Hematopoietic multipotent progenitor cell treated with erythropoietin and hydrocortisone succinate and interleukin-3 and kit ligand, for 17 days (in vitro differentiated cells): ENCODE data around the gene CHRNA4.

Source experiments
- DNase-seq: peaks from one replicate; pipeline ENCODE4 v3.0.0-alpha.2; 2015; ENCODE audit warnings: low spot score

CHRNA4 gene

DNA sequence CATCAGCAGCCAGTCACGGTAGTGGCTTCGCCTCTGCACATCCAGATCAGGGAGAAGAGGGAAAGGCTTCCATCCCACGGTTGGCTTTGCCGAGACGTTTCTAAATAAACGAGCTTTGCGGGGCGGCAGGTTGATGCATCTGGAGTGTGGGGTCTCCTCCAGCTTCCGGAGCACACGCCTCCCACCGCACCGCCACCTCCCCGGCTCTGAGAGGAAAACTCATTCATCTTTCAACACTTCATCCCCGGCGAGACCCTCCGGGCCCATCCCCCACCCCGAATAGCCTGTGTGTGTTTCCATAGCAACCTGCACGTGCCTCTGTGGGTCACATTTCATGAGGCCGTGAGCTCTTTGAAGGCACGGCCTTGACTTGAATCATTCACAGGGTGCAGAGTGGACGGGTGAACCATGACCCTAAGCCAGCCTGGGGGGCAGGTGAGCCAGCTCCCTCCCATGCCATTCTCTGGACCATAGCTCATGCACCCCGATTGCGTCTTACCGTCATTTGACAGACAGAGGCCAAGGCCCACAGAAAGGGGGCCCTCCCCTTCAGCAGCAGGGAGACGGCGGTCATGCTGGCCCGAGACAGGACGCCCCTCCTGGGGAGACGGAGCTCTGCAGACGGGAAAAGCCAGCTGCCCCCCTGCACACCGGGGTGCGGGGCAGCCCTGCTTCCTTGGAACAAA, 16.2 kb upstream of the CHRNA4 start:
- DNase-seq = no peak

DNA sequence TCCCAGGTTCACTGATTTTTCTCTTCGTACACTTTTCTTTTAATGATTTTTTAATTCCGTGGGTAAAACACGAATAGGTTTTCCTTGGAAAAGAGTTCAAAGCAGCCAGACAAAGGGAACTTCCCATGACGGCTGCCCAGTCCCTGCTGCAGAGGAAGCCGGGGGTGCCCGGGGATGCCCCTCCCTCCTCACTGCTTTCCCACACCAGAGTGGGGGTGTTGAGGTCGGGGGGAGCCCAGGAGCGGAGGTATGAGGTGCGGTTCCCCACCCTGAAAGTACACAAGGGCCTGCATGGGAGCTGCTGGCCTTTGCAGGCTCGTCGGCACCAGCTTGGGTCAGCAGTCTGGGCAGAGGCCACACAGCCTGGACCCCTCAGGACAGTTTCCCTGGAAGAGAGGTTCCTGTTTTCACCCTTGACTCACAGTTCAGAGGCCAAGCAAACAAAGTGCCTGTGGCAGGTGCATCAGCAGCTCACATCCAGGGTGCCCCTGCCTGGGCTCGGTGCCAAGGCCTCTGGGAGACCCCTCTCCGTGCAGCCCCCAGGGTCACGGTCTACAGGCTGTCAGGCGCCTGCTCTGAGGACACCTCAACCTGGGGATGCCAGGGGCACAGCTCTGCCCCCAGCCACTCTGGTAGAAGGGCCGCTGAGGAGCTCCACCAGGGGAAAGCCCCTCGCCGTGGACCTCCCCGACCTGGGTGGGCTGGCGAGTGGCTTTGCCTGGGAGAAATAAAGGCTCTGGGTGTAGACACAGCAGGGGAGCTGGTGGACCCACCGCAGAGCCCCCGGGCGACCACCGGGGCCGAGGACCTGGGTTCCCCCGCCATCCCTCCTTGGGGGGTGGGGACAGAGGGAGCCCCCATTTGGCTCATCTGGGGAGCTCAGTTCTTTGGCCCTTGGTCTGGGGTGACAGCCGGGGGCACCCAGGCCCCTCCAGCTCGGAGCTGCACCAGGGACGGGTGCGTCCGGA, 15.4 kb upstream of the CHRNA4 start:
- DNase-seq = no peak

DNA sequence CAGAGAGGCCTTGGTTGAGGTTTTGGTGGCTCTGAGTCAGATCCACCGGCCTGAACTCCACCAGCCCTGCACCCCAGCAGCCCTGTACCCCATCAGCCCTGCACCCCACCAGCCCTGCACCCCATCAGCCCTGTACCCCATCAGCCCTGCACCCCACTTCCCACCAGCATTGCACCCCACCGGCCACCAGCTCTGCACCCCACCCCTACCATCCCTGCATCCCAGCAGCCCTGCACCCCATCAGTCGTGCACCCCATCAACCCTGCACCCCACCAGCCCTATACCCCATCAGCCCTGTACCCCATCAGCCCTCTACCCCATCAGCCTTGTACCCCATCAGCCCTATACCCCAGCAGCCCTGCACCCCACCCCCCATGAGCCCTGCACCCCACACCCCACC, 14.3 kb upstream of the CHRNA4 start:
- no peak for DNase-seq

DNA sequence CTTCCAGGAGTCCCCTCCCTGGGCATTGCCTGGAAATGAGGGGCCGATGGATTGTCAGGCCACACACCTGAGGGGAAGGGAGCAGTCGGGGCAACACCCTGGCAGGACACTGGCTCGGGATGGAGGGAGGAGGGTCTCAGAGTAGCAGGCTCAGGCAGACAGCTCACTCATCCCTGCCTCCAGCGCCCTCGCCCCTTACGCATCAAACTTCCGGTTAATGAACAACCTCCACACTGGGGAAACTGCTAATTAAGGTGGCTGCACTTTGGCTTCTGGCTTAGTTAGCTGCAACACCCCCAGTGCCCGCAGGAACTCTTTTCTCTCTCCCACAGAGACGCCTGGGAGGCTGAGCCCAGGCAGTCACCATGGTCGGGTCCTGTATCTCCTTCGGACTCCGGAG, 13.4 kb upstream of the CHRNA4 start:
- no peak for DNase-seq

DNA sequence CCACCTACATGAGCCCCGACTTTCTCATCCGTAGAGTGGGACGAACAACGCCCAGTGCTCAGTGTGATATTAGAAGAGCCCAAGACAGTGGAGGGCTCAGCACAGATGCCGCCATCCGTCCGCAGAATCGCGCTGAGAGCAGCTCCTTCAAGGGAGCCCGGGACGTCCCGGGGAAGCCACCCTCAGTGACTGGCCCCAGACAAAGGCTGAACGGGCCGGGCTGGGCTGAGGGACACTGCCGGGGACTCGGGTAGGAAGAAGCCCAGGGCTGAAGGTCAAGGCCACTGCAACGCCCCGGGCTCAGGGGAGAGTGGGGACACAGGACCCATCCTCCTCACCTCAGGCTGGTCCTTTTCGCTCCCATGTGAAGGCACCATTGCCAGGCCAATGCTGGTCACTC, 12.8 kb upstream of the CHRNA4 start:
- no peak for DNase-seq

DNA sequence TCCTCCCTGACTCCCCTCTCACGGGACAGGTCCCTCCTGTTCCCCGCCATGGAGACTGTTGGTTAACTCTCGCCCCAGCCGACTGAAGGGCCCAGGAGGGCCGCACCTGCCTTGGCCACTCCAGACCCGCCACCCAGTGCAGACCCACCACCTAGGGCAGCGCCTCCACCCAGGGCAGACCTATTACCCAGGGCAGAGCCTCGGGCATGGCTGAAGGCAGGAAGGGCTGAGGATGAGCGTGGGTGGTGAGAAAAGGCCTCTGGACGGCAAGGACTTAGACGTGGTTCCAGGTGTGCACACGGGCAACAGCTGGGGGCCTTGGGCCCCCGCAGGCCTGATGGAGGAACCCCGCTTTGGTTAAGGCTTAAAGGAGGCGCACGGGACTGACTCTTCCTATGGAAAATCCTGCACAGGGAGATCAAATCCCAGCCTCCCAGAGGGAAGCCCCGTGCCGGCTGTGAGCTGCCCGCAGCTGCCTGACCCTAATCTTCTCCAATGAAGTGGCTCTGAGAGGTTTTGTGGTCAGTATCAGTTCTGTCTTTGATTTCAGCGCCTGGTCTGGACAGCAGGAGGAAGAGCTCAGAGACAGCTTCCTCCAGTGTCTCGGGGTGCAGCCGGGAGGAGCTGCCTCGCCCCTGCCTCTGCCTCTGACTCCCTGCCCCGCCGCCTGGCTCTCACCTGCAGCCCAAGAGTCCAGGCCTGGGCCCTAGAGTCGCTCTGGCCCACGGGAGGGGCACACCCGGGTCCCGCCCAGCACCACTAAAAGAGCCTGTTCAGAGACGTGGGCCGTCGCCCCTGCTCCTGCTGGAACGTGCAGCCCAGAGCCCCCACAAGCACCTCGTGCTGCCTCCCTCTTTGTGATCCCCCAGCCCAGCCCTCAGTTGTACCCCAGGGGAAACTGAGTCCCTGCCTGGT, 12.1 kb upstream of the CHRNA4 start:
- DNase-seq = no peak

DNA sequence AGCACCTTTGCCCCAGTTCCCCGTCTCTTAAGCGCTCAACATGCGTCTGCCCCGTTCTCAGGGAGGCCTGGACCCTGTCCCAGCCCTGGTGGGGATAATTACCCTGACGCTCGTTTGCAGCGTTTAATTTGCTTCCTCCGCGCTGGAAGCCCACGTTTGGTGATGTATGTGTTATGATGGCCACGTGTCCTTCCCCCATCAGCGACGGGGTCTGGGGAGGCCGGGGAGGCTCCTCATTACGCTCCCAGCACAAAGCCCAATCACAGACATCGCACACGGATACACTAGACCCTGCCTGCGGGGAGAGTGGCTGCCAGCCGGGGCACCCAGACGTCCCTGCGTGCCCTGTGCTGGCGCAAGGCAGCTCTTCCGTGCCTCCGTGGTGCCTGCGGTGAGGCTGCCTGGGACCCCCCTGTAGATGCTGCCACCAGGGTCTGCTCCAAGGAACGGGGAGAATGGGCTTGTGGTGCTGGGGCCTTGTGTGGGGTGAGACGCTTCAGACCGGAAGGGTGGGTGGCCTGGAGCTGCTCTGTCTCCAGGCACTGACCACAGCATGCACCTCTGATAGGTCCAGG, 10.2 kb upstream of the CHRNA4 start:
- DNase-seq = no peak

DNA sequence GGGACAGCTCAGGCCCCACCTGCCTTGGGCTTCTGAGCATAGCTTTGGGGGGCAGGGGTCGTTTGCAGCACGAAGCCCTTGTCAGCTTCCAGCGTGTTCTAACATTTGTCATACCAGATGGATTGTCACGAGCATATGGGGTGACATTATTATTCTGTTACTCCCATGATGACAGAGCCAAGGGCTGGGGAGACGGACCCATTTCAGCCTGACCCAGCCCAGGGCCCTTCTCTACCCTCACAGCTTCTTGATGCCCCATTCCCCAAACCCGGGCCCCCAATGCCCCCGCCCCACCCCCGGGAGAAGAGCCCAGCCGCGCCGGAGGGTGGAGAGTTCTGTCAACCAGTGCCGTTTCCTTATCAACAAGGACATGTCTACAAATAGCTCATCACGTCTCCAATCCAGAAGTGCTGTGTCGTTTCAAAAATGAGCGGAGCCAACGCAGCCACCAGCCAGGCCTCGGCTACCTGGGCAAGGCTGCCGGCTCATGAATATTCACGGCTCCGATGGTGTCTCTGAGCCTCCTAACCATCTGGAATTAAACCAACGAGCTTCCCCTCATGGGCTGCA, 9.6 kb upstream of the CHRNA4 start:
- DNase-seq = no peak

DNA sequence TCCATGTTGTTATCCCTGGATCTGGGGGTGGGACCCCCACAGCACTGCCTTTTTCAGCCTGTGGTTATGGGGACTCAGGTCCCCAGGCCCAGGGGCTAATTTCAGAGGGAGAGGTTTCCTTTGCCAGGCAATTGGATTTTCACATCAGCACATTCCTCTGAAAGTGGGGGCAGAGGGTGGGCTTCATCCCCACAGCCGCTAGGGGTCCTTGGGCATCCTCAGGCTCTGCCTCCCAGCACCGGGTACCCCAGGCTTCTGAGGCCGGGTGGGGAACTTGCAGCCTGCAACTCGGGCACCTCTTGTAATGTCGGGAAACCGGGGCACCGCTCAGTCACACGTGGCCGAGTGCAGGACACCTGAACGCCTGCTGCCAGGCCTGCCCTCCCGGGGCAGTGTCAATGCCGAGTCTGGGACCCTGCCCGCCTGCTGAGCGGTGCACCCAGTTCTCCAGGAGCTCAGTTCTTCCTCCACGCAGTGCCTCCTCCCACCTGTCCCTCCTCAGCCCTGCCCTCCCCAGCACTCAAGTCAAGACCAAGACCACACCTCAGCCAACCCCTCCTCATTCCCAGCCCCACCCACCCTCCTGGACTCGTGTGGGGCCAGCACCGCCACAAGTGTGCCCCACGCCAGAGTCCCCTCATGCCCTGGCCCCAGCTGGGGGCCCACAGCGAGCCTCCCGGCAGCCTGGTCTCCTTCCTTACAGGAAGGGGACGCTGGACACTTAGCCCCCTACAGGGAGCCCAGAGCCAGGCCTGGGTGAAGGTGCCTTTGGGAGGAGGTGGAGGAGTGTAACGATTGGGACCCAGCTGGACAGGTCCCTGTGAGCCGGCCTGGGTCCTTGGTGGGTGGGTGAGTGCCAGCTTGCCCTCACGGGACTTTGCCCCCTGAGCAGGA, 8.8 kb upstream of the CHRNA4 start:
- DNase-seq = no peak

DNA sequence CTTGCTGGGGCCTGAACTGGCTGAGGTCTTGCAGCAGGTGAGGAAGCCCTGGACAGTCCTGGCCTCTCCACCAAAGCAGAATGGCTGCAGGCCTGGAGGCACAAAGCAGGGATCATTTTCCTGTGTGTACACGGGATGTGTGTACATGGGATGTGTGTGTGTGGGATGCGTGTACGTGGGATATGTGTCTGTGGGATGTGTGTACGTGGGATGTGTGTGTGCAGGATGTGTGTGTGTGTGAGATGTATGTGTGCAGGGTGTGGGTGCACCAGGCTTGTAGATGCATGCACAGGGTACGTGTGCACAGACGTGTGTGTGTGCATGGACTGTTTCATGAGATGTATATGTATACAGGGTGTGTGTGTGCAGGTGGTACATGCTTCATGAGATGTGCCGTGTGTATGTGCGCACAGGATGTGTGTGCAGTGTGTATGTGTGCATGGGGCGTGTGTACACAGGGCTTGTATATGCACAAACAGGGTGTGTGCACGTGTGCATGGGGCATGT, 7.9 kb upstream of the CHRNA4 start:
- DNase-seq = no peak

DNA sequence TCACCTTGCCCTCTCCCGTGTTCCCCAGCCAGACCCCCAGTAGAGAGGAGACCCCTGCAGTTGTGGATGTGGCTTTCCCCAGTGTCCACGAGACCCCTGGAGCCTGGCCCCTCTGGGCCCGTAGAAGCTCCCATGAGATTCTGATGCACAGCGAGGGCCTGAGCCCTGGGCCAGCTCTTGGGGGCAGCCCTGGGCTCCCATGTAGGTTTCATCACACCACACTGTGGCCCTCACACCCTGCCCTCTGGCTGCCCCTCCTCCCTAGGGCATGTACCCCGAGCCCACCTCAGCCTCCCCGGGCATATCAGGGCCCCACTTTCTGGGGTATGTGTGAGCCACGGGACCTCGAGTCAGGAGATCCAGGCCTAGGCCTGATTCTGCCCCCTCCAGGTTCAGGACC, 7.0 kb upstream of the CHRNA4 start:
- no peak for DNase-seq

DNA sequence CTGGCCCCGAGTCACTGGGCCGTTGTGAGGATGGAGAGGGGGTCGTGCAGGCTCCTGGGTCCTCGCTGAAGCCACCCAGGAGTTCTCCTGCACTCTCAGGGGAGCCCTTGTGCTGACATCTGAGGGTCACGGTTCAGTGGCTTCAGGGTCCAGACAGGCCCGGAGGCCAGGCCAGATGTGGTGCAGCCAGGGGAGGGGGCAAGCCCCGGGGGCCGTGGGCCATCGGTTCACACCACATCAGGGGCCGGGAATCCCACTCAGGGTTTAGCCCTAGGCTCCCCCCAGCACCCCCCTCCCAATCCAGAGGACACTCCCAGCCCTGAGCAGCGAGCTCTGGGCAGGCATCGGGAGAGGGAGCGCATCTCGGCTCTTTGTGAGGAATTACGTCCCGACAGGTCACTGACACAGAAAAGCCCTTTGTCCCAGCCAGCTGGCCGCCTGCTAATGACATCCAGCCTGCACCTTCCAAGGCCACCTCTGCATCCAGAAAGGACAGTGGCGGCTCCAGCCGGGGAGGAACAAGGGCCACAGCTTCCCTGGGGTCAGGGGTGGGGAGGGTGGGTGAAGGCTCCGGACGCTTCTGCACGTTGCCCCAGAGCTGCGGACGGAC, 6.4 kb upstream of the CHRNA4 start:
- no peak for DNase-seq

DNA sequence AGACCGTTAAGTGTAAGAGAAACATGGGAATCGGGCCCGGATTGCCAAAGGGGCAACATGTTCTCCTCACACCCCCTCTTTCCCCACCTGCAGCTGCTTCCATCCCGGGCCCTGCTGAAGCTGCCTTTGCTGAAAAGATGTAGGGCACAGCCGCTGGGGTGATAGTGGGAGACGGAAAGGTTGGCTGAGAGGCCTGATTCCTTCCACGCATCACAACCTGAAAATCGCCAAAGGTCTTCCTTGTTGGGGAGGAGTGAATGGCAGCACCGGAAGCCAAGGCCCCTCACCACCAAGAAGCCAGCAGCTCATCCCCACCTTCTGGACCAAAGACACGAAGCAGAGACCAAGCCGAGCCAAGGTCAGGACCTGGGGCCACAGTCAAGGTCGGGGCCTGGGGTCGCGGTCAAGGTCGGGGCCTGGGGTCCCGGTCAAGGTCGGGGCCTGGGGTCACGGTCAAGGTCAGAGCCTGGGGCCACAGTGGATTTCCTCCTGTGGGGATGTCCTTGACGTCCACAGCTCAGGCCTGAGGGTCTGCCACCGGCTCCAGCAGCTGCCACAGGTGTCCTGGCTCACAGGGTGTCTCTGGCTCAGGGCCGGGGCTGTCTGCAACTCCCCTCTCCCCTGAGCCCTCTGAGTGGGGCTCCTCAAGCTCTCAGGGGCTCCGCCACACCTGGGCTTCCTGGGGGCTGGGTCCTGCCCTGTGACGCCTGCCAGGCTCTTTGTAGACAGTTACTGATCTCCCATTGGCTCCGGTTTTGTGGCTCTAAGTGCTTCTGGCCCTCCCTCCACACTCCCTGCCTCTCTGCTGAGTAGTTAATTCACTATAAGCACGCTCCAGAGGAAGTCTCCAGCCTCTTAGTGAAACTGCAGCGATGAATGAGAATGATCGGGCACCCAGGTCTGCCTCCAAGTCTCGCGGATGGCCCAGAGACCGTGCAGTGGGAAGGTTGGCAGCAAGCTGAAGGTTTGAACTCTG, 5.5 kb upstream of the CHRNA4 start:
- DNase-seq = no peak

DNA sequence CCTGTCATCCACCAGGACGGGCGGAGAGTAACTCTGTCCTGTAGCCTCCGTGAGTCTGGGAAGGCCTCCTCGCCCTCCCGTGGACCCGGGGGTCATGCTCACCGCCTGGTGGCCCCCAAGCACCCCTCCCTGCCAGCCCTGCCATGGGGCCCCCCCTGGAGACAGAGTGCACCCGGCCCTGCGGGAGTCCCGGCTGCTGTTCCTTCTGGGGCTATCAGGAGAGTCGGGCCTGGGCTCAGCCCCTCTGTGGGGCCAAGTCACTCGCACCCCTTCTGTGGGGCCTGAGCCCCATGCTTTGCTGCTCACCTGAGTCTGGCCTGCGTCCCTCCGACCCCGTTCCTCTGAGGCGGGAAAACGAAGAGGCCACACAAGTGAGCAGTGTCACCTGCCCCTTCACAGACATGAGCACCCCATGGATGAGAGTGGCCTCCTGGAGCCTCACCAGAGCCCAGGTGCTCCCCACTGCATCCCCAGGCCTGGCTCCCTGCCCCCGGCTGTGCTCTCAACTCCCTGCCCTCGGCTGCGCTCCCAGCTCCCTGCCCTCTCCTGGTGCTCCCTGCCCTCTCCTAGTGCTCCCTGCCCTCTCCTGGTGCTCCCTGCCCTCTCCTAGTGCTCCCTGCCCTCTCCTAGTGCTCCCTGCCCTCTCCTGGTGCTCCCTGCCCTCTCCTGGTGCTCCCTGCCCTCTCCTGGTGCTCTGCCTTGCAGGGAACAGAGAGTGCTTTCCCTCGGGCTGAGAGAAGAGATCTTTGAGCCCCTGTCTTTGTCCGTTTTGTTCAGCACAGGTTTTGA, 4.6 kb upstream of the CHRNA4 start:
- DNase-seq = no peak

DNA sequence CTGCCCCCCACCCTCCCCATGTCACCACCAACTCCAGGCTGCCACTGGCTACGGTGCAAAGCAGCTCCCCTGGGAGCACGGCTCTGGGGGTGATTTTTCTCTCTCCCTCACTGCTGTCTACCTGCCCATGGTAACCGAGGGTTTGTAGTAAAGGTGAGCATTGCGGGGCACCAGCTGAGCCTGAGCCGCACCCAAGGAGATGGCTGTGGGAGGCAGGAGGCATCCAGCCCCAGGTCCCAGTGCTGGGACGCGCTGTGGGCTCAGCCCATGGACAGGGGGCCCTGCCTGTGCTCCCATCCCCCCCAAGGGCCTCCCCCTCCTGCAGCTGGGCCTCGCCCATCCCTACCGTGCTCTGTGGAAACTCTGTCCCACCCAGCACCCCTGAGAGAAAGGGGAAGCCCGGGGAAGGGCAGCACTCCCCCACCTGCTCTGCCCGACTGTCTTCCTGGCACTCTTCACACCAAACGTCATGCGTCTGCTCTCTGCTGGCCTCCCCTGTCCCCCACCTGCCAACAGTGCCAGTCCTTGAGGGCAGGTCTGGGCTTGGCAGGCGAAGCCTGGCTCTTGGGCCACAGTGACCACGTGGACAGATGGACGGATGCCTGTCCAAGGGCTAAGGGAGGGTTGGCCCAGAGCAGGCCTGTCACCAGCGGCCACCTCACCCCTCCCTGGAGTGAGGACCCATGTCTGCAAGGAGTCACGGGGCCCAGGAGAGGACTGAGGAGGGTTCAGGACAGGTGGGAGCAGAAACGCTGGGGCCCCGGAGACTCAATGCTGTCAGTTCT, 3.8 kb upstream of the CHRNA4 start:
- no peak for DNase-seq

DNA sequence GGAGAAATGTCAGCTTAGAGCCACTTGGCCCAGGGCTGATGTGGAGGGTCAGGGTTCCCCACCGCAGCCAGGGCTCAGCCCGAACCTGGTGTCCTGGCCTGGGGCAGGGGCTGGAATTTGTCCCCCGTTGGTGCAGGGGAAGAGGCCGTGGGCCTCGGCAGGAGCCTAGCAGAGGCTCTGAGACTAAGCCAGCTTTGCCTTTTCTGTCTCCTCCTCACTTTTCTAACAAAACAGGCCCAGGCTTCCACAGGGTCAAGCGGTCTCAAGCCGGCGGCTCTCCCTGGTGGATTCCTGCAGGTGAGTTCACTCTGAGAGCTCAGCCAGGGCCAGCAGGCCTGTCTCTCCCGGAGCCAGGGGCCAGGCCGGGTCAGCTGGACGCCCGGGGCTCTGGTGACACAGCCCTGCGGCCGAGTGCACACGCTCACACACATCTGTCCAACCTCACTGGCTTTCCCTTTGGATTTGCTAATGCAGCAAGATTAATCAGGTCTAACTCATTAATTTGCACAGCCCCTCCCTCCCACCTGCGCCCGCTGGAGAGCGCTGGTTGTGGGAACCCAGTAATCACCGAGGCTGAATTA, 2.9 kb upstream of the CHRNA4 start:
- no peak for DNase-seq
